Body of pancreas (tissue), 4 donors: ENCODE data around the gene GPR37L1.
"Not testable (repeated sequence)": the region's sequence is repeated elsewhere in the genome, so short reads cannot be mapped to it uniquely, and the experiment has no call there.

ENCODE experiments used
- POLR2A ChIP-seq, 3 donors: fragments of 450-650 bp; IDR thresholded peaks; one replicate each; pipeline ENCODE4 v1.6.1; 2016; ENCODE audit warnings: antibody characterized with exemption in 3 of 3, mild to moderate bottlenecking in 2 of 3
- TF ChIP-seq, protein P1 (sequence below), 7 experiments: fragments of 450-650 bp in 4 of 7; fragments of 200-600 bp in 3 of 7; sonication (generic) in 3 of 7; IDR thresholded peaks; one replicate each; pipeline ENCODE4 v1.5.1; 2016 to 2019; ENCODE audit warnings: antibody characterized with exemption in 7 of 7

DNA sequence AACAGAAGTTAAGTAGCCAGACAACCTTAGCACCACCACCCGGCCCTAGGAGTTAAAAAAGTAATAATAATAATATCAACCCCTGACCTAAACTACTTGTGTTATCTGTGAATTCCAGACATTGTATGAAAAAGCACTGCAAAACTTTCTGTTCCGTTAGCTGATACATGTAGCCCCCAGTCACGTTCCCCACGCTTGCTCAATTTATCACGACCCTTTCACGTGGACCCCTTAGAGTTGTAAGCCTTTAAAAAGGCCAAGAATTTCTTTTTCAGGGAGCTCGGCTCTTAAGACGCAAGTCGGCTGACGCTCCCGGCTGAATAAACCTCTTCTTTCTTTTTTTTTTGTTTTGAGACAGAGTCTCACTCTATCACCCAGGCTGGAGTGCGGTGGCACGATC lies 44.3 kb downstream of the GPR37L1 start:
- TF ChIP-seq, protein P1, sequence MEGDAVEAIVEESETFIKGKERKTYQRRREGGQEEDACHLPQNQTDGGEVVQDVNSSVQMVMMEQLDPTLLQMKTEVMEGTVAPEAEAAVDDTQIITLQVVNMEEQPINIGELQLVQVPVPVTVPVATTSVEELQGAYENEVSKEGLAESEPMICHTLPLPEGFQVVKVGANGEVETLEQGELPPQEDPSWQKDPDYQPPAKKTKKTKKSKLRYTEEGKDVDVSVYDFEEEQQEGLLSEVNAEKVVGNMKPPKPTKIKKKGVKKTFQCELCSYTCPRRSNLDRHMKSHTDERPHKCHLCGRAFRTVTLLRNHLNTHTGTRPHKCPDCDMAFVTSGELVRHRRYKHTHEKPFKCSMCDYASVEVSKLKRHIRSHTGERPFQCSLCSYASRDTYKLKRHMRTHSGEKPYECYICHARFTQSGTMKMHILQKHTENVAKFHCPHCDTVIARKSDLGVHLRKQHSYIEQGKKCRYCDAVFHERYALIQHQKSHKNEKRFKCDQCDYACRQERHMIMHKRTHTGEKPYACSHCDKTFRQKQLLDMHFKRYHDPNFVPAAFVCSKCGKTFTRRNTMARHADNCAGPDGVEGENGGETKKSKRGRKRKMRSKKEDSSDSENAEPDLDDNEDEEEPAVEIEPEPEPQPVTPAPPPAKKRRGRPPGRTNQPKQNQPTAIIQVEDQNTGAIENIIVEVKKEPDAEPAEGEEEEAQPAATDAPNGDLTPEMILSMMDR (IDR thresholded peaks at IDR 0.05): not testable (repeated sequence)
- not testable (repeated sequence) for TF ChIP-seq POLR2A (IDR thresholded peaks at IDR 0.05)
